A204.1 (cell line): ENCODE measurements around the gene C22orf31.
"Not testable (repeated sequence)": the region's sequence is repeated elsewhere in the genome, so short reads cannot be mapped to it uniquely, and the experiment has no call there.

Source experiments
- FAIRE-seq: peaks from 2 replicates; lab custom pipeline; 2012; peaks lifted over from hg19 to GRCh38; lab: Jason Lieb, UNC

The C22orf31 gene

GRCh38 chr22:29055192-29055830, 6.3 kb downstream of the C22orf31 start:
- FAIRE-seq, result no peak

DNA sequence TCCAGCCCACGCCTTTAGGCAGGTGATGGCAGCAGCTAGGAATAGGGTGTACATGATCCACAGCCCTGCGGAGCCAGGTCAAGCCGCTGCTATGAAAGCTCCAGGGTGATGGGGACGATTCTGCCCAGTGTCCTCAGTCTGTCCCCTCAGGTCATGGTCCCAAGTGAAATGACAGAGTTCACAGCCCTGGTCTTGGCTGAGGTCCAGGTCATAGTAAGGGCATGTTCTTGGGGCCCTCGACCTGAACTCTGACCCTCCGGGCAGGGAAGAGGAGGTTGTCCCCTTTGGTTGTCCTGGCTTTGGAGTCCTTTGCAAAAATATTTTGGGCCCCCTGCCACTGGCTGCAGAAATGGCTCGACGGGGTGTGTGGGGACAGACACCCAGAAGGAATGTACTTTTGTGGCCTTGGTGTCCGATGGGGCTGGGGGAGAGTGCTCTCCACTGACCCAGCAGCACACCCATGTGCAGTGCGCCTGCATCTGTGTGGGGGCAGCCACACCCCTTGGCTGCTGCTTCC, 7.3 kb downstream of the C22orf31 start:
- FAIRE-seq, result no peak

- FAIRE-seq, result no peak
Observed at GRCh38 chr22:29053048-29053702, 8.5 kb downstream of the C22orf31 start.

DNA sequence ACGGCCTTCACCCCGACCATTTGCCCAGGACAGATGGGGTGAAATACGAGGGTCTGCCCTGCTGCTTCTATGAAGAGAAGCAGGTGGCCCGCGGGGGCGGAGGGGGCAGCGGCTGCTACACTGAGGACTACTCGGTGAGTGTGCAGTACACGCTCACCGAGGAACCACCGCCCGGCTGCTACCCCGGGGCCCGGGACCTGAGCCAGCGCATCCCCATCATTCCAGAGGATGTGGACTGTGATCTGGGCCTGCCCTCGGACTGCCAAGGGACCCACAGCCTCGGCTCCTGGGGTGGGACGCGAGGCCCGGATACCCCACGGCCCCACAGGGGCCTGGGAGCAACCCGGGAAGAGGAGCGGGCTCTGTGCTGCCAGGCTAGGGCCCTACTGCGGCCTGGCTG, 11.2 kb downstream of the C22orf31 start:
- FAIRE-seq, result no peak

DNA sequence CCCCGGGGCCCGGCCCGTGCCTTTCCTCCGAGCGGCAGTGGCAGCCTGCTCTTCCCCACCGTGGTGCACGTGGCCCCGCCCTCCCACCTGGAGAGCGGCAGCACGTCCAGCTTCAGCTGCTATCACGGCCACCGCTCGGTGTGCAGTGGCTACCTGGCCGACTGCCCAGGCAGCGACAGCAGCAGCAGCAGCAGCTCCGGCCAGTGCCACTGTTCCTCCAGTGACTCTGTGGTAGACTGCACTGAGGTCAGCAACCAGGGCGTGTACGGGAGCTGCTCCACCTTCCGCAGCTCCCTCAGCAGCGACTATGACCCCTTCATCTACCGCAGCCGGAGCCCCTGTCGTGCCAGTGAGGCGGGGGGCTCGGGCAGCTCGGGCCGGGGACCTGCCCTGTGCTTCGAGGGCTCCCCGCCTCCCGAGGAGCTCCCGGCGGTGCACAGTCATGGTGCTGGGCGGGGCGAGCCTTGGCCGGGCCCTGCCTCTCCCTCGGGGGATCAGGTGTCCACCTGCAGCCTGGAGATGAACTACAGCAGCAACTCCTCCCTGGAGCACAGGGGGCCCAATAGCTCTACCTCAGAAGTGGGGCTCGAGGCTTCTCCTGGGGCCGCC, 11.9 kb downstream of the C22orf31 start:
- FAIRE-seq, result no peak

DNA sequence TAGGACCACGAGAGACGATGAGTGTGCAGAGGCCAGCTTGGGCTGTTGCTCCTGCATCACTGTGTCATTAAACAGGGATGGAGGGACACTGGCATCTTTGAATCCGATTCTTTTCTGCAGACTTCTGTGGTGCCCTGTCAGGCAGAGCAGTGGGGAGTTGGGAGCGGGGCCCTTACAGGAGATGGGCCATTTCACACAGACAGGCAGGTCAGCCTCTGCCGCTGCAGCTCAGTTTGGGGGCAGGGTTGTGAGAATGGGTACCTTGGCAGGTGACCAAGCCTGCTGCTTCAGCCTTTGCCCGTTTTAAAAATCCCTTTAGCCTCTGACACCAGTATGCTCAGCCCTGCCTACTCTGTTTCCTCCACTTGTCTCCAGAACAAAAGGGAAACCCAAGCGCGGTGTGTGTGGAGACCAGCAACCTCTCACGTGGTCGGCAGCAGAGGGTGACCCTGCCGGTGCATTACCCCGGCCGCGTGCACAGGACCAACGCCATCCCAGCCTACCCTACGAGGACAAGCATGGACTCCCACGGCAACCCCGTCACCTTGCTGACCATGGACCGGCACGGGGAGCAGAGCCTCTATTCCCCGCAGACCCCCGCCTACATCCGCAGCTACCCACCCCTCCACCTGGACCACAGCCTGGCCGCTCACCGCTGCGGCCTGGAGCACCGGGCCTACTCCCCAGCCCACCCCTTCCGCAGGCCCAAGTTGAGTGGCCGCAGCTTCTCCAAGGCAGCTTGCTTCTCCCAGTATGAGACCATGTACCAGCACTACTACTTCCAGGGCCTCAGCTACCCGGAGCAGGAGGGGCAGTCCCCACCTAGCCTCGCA, 12.6 kb downstream of the C22orf31 start:
- FAIRE-seq, result no peak

- FAIRE-seq, result no peak
Observed at GRCh38 chr22:29044657-29045176, 16.9 kb downstream of the C22orf31 start.

DNA sequence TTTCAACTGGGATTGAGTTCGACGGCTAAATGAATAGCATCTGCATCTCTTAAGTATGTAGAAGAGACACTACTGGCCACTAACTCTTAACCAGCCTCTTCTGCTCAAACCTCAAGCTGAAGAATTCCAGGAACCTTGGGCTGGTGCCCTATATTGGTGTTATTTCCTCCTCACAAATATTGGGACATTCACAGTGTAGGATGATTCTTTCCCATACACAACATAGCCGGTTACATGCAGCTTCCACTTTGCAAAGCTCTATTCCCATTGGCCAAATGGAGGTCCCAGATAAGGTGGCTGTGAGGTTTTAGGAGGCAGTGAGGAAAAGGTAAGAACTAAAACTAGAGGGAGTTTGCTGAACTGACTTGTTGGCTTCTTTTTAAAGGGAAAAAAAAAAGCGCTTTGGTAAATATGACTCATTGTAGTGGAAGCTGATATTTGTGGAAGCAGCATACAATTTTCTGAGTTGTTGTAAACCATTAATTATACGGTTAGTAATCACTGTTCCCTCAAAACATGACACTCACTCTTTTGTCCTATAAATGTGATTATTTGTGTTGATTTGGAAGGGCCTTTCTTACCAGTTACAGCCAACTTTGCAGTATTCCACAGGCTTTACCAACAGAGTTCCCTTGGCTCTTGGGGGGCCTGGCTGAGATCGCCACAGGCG, 17.6 kb downstream of the C22orf31 start:
- FAIRE-seq, result no peak

GRCh38 chr22:29041408-29041807, 20.2 kb downstream of the C22orf31 start:
- FAIRE-seq, result no peak

DNA sequence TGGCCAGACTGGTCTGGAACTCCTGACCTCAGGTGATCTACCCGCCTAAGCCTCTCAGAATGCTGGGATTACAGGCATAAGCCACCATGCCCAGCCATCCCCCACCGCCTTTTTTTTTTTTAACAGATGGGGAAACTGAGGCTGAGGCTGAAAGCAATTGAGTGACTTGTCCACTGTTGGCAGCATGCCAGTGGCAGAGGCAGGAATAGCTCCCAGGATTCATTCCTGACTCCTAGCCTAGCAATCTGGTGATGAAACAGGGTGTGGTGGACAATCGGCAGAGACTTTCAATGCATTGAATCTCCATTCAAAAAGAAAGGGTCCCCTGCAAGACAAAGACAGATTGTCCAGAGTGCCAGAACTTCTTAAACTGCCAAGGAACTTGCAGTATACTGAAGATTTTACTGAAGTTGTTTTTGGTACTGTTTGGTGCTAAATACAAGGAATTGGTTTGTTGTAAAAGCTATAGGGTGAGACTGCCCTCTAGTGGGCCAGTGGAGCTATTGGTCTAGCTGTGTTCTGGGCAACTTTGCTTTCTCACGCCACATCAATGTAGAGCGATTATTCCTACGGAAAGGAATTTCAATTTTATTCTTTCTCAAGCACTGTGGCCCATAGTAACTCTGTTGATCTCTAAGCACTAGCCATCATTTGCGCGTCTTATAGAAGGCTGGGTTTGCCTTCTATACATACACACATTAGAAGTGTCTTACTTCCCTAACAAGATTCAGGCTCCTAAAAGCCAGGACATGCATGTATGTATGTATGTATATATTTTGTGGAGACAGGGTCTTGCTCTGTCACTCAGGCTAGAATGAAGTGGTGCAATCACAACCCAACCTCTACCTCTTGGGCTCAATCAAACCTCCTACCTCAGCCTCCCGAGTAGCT, 21.0 kb downstream of the C22orf31 start:
- peak; percentile 98 for FAIRE-seq

- not testable (repeated sequence) for FAIRE-seq
Observed at GRCh38 chr22:29039684-29040083, 21.9 kb downstream of the C22orf31 start.

DNA sequence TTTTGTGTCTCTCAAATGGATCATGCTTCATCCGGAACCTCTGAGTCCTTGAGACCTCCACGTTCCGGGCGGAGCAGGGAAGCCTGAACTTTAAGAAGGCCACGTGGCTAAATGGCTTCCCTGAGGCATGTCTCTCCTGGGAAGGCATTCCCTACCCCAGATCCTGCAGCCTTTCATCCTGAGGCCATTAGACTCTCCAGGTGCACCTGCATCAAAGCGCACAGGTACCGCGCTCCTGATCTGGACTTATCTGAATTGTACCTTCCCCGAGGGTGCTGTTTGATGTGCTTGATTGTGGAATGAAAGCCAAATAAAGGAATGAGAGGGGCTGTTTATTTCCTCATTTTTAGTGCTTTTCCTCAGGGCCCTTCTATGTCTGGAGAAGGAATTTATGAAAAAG, 22.5 kb downstream of the C22orf31 start:
- FAIRE-seq, result no peak

- FAIRE-seq, result no peak
Observed at GRCh38 chr22:29037340-29037932, 24.2 kb downstream of the C22orf31 start.

DNA sequence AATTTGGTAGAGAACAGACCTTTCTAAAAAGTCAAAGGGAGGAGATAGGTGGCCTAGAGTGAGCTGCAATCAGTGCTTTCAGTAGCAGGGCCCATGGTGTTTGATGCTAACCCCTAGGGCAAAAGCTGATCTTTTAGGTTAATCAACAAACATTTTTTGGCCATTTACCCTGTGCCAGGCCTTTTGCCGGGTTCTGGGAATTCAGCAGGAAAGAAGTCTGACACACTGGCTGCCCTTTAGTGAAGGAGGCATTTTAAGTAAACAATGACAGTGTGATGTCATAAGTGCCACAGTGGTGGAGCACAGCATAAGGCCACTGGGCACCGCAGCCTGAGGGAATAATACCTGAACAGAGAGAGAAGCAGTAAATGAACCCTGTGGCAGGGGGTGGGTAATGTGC, 29.0 kb downstream of the C22orf31 start:
- FAIRE-seq, result no peak

DNA sequence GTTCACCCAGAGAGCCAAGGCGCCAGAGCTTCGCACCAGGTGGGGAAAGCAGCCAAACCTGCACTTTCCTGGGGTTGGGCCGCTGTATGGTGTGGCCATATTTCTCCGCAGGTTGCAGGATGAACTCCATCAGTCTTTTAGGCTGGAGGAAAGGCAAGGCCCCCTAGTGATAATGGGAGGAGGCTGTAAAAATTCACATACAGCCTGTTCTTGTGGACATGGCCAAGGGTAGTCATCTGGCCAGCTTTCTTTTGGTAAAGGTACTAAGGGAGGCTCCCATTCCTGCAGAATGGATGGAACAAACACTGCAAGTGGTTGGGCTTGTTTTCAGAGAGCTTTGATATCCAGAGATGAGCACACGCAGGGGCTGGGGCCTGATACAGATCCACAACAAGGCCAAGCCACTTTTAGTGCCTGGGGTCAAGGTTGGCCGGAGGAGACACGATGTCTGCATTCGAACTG, 29.6 kb downstream of the C22orf31 start:
- FAIRE-seq, result no peak

DNA sequence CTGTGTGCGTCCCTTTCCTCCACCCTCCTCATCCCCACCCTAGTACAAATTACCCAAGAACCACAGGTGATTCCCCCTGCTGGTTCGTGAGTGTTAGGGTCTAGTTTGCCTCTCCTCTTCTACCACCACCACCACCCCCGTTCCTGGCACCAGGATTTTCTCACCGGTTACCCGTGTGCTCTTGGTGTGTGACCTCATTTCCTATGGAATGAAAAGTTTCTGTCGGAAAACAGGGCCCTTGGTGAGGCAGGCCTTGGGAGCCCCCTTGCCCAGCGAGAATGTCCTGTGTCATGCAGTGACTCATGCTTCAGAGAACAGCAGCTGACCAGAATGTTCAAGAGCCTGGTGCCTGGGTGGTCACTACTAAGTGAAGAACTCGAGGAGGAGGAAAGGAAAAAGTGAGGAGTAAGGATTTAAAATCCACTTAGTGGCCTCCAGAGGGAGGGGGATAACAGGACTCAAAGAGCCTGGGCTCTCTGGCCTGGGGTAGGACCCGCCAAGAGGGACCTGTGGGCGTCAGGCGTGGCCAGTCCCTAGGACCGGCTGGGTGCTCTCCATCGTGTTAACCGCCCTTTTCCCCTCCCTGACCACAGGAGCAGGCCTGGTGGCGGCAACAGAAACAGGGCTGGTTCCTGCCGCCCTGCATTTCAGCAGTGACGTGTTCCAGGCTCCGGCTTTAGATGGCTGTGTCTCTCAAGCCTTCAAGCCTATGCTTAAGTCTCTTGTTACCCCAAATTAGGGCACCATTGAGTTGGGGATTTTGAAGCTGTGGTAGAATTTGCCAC, 30.2 kb downstream of the C22orf31 start:
- FAIRE-seq, result peak; percentile 87

GRCh38 chr22:29030618-29031226, 30.9 kb downstream of the C22orf31 start:
- FAIRE-seq, result no peak

- peak; percentile 11 for FAIRE-seq
Observed at GRCh38 chr22:29030016-29030617, 31.5 kb downstream of the C22orf31 start.
